Glomerular endothelial cell (primary cell): ENCODE results near the gene SLC34A2. TPM values are rescaled to one million over a fixed set of nuclear protein-coding genes. Genes with fewer than 3 reads are reported as not detected.
"Not testable (repeated sequence)": the region's sequence is repeated elsewhere in the genome, so short reads cannot be mapped to it uniquely, and the experiment has no call there.

ENCODE experiments used
- DNase-seq: peaks from one replicate; pipeline ENCODE4 v3.0.0-alpha.2; 2011; ENCODE audit warnings: low read depth, low spot score; ENCODE audit errors: extremely low read depth
- total RNA-seq: library from RNA; depleted of rRNA; stranded (reverse); fragments of >200 nt; gene quantifications from 2 replicates; pipeline ENCODE4 v1.2.3, GENCODE V29; 2015

The SLC34A2 gene
- total RNA-seq, 1 donor from 2014 or later: not detected

DNA sequence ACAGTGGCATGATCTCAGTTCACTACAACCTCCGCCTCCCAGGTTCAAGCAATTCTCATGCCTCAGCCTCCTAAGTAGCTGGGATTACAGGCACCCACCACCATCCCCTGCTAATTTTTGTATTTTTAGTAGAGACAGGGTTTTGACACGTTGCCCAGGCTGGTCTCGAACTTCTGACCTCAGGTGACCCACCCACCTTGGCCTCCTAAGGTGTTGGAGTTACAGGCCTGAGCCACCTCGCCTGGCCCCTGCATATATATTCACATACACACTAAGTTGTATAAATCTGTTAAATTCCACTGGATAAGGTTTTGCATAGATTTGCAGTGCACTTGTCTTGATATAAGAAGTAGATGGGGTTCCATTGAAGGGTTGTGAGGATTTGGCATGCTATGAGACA lies 5.8 kb downstream of the SLC34A2 start:
- DNase-seq: not testable (repeated sequence)

DNA sequence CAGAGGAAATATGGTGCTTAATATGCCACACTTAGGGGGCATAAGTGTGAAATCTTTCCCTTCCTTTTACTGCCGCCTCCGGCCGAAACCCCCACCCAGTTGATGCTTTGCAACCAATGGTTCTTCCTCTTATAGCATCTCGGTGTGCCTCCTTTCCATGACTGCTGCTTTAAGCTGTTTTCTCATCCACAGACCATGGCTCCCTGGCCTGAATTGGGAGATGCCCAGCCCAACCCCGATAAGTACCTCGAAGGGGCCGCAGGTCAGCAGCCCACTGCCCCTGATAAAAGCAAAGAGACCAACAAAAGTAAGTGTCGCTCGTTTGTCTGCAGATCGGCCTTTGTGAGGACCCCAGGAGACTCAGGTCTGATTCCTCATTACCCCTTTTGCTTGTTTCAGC lies 6.7 kb downstream of the SLC34A2 start:
- no peak for DNase-seq

DNA sequence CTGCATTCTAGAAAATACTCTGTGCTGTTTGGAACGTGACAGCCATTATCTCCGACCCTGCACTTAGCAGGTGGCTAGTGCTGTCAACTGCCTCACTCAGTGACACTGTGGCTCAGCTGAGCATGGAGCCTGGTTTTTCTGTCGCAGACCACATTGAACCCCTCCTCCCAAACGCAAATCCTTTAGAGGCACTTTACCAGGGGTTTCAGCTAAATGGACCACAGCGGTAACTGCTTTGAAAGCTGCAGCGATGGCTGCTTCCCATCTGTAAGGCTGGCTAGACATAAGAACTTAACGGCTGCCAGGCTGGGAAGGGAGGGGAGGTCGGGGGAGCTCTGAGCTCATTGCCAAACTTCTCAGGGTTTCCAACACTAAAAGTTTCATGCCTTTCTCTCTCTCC lies 8.1 kb downstream of the SLC34A2 start:
- DNase-seq: no peak

DNA sequence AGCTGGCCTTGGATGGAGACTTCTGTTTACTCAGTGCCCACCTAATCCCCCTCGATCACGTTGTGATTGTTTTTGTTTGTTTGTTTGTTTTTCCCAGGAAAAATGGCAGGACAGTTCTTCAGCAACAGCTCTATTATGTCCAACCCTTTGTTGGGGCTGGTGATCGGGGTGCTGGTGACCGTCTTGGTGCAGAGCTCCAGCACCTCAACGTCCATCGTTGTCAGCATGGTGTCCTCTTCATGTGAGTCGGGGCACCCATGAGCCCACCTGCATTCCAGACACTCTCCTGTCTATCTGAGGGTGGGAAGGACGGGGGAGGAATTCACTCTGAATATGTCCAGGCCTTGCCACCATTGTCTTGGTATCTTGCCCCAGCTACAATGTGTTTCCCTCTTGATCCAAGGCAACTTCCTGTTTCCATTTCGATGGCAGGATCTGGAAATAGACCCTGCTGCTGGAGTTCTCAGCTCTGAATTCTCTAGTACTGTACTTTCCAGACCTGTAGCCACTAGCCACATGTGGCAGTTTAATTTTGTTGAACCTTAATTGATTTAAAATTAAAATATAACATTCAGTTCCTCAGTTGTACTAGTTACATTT lies 10.5 kb downstream of the SLC34A2 start:
- DNase-seq: no peak

DNA sequence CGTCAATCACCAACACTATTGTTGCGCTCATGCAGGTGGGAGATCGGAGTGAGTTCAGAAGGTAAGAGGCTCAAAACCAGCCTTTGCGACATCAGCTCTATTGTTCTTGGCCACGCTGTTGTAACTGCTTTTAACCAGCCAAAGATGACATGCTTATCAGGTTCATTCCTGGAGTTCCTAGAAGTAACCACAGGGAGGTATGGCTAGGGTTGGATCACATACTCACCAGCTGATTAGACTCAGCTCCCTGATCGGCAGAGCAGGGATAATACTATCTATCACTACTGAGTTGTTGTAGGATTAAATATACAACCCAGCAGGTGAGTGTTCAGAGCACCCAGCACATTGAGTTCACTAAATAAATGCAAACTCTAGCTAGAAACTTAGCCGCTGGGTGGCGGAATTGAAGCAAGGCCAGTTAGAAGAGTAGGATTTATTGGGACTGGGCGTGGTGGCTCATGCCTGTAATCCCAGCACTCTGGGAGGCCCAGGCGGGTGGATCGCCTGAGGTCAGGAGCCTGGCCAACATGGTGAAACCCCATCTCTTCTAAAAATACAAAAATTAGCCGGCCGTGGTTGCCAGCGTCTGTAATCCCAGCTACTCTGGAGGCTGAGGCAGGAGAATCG lies 12.4 kb downstream of the SLC34A2 start:
- no peak for DNase-seq

DNA sequence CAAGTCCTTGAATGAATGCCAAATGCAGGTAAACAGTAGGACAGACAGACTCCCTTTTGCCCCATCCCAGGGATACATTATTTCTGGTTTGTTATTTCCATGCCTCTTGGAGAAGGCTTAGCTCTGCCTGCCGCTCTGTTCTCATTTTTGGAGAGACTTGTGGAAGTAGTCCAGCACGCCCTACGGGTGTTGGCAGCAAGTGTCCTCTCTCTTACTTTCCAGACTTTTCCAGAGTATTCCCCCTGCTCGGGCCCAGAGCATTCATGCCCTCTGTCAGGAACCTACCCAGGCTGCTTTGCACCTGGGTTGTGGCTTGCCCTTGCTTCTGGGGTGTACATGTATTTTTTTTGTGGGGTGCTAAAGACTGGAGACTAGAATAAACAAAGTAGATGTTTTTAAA lies 15.3 kb downstream of the SLC34A2 start:
- no peak for DNase-seq

DNA sequence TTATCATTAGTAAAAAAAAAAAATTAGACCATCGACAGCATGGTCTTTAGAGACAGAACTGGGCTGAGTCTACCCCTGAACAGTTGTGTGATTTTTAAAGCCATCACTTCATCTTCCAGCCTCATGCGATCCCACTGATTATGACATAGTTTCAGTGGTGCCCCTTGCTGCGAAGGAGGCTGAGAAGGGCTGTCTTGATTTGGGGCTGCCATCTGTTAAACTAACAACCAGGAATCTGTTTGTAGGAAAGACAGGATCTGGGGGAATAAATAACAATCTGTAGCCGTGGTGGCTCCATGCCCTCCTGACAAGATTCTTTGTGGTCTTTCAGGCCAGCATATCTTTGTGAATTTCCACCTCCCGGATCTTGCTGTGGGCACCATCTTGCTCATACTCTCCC lies 17.1 kb downstream of the SLC34A2 start:
- no peak for DNase-seq

DNA sequence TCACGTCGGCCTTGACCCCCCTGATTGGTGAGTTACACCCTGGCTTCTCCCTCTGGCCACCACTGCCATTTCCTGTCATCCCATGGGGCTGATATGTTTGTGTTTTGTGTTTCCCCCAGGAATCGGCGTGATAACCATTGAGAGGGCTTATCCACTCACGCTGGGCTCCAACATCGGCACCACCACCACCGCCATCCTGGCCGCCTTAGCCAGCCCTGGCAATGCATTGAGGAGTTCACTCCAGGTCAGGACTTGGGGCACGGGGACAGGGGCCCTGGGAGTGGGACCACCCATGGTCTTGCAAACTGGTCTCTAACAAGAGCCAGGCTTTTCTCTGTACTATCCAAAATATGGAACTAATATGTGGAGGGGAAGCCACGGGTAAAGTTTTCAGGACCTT lies 18.7 kb downstream of the SLC34A2 start:
- DNase-seq: no peak

DNA sequence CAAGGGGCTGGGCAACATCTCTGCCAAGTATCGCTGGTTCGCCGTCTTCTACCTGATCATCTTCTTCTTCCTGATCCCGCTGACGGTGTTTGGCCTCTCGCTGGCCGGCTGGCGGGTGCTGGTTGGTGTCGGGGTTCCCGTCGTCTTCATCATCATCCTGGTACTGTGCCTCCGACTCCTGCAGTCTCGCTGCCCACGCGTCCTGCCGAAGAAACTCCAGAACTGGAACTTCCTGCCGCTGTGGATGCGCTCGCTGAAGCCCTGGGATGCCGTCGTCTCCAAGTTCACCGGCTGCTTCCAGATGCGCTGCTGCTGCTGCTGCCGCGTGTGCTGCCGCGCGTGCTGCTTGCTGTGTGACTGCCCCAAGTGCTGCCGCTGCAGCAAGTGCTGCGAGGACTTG lies 20.6 kb downstream of the SLC34A2 start:
- no peak for DNase-seq

DNA sequence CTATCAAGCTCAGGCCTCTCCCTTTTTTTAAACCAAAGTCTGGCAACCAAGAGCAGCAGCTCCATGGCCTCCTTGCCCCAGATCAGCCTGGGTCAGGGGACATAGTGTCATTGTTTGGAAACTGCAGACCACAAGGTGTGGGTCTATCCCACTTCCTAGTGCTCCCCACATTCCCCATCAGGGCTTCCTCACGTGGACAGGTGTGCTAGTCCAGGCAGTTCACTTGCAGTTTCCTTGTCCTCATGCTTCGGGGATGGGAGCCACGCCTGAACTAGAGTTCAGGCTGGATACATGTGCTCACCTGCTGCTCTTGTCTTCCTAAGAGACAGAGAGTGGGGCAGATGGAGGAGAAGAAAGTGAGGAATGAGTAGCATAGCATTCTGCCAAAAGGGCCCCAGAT lies 21.5 kb downstream of the SLC34A2 start:
- DNase-seq: no peak

DNA sequence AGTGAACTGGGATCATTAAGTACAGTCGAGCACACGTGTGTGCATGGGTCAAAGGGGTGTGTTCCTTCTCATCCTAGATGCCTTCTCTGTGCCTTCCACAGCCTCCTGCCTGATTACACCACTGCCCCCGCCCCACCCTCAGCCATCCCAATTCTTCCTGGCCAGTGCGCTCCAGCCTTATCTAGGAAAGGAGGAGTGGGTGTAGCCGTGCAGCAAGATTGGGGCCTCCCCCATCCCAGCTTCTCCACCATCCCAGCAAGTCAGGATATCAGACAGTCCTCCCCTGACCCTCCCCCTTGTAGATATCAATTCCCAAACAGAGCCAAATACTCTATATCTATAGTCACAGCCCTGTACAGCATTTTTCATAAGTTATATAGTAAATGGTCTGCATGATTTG lies 22.3 kb downstream of the SLC34A2 start:
- DNase-seq: no peak

DNA sequence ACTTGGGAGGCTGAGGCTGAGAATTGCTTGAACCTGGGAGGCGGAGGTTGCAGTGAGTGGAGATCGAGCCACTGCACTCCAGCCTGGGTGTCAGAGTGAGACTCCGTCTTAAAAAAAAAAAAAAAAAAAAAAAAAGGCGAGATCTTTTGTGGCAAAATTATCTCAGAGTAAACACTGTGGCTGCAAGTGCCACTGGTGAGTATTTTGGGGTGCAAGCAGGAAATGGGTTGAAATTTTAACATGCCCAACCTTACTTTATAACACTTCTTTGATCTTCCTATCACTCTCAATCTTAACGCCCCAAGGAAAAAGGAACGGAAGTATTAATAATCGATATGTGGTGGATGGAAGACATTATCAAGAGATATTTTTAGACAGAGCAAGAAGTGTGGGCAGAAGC lies 32.1 kb downstream of the SLC34A2 start:
- DNase-seq: no peak

DNA sequence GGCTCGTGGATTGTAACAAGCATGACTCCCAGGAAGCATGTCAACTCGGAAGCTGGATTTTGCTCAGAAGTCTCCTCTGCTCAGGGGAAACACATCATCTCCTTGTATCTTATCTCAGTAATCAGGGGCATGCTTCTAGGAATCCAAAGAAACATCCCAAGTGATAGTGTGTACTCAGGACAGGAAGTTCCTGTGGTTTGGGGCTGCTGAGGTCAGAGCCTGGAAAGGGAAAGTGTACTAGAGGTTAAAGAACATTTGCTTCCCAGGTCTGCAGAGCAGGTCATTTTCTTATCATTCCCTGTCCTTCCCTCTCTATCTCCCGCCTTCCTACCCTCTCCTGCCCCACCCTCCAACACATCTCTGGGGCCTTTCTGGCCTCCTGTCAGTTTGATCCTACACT lies 38.8 kb downstream of the SLC34A2 start:
- no peak for DNase-seq

DNA sequence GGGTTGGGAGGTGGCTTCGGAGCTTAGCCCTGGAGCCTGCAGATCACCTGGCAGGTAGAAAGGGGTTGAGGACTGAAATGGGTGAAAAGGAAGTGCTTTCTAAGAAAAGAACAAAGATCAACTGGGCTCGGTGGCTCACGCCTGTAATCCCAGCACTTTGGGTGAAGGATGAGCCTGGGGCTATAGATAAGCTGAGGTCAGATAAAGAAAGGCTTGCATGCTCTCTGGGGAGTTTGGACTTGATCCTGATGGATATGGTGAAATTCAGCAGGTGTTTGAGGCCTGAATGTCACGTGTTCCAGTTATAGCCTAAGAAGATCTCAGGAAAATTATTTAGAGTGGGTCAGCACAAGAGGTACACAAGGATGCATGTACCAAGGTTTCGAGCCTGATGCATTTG lies 40.8 kb downstream of the SLC34A2 start:
- DNase-seq: no peak

DNA sequence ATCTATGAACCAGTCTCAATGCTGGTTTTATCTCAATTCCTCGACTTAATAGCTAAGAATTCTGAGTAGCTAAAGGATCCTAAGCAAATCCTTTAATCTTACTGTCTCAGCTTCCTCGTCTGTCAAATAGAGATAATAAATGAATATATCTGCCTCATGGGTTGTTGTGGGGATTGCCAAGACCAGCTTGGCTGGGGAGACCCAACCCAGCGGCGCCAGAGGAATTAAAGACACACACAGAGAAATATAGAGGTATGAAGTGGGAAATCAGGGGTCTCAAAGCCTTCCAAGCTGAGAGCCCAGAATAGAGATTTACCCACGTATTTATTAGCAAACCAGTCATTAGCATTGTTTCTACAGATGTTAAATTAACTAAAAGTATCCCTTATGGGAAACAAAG lies 41.9 kb downstream of the SLC34A2 start:
- DNase-seq: no peak

DNA sequence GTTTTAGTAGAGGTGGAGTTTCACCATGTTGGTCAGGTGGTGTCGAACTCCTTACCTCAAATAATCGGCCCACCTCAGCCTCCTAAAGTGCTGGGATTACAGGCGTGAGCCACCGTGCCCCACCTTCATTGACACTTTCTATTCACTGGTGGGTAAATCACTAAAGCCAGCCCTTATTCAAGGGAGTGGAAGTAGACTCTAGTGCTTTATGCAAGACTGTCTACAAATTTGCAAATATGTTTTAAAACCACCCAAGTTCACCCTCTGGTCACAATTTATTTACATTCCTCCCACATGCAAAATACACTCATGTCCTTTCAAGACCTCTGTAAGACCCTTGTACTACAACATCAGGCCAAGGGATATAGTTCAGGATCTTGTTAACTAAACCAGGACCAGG lies 45.0 kb downstream of the SLC34A2 start:
- DNase-seq: no peak

DNA sequence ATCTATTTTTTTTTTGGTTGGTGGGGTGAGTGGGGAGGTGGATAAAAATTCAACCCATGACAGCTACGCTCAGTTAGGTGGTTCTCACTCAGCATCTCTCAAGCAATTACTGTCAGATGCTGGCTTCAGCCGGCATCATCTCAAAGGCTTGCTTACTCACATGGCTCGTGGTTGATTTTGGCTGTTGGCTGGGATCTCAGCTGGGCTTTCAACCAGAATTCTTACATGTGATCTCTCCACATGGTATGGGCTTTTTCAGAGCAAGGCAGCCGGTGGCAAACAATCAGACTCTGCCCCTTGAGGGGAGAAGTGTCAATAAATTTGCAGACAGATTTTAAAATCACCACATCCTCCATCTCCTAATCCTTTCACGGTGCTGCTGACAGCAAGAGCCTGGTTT lies 47.2 kb downstream of the SLC34A2 start:
- no peak for DNase-seq

DNA sequence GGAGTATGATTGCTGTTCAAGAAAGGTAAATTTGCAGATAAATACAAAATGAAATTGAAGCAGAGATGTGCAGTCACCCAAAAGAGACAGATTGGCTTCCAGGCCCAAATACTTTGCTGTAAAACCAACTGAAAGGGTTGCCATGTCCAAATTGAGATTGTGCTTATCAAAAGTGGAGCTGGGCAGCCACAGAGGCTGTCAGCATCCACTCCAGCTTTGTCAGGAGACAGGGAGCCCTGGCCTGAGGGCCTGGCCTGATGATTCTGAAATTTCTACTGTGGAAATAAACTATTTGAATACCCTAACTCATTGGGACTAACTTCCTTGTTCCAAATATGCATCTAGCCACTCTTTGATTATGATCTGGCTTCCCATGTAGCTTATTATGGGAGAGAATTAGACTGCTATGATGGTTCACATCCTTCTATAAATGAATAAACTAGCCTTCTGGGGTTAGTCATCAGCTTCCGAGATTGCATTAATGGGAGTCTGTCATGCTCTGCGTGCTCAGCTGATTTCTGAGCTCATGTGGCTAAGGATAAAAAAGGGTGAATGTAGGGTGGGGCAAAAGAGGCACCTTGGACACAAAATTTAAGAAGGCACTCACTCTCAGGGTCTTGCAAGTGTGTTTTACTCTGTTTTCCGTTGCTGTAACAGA lies 48.2 kb downstream of the SLC34A2 start:
- no peak for DNase-seq

DNA sequence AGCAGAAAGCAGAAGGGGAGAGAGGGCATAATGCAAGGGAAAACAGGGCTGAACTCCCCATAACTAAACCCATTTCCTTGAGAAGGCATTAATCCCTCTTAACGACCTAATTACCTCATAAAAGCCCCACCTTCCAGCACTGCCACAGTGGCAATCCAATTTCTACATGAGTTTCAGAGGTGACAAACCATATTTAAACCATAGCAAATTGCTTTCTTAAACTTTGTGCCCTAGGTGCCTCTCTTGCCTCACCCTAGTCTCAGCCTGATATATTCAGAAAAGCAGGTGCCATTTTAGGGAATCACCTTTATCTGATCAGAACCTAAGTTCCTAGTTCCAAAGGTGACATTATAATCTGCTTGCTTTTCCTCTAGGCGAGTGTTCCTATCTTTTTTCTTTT lies 48.9 kb downstream of the SLC34A2 start:
- no peak for DNase-seq

DNA sequence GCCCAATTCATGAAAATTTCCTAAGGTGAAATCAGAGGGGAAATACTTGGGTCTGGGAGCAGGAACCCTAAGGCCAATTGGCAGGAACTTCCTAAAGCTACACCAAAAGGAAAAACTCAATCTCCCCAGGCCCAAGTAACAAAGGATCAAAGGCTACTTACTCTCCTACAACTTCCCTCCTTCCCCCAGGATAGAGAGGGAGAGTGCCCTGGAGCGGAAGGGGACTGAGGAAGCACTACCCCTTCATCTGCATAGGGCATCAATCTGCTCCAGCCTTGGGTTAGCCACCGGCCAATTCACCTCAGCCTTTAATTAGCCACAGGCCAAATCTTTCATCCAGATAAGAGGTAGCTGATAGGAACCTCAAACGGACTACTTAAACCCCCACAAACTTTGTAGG lies 55.0 kb downstream of the SLC34A2 start:
- DNase-seq: no peak

DNA sequence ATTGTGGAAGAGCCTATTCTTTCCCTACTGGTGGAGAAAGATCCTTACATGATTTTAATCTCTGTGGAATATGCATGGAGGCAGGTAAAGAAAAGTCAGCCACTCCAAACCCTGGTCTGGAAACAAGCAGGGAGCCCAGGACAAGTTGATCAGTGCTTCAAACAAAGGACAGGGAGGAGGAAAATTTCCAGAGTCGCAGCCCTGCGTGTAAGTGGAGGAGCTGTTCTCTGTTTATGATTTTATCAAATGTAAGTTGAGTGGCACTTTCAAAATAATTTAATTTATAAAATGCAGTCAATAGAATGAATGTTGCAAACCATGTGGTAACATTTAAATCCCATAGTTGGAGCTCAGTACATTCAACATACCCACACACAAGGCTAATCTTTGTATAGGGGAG lies 57.0 kb downstream of the SLC34A2 start:
- no peak for DNase-seq

DNA sequence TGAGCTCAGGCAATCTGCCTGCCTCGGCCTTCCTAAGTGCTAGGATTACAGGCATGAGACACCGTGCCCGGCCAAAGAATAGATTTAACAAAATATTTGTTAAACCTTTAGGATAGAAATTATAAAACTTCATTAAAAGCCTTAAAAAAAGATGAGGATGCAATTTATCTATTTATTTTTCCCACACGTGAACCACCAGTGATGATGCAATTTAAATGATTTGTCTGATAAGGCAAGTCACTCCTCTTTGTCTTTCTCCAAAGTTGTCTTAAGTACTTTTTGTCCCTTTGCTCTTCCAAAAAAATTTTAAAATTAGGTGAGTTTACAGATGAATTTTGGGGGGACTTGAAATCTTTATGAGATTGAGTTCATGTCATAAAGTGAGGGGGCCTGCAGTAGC lies 58.2 kb downstream of the SLC34A2 start:
- DNase-seq: no peak

DNA sequence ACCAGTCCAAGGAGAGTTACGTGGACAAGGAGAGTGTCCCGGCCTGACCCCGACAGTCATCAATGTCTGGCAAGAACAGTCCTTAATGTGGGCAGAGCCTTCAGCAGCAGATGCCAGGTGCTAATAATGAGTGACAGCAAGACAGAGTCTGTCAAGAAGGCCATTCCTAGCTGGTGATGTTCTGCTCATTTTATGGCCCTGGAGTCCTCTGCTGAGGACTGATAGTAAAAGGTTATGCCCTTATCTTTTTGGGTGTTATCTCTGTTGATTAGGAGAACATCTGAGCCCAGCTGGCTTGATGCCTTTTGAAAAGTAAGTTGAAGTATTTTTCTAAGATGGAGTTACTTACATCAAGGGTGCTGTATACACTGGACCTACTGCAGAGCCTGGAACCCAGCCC lies 67.3 kb downstream of the SLC34A2 start:
- no peak for DNase-seq
